HEK293T (cell line): ENCODE results near the gene KRT80.

ENCODE experiments used
- CTCF ChIA-PET: fragments of 350-600 bp; formaldehyde crosslinking; extraction: SDS; loops from one replicate; lab custom pipeline; 2021; ENCODE audit warnings: antibody characterized with exemption, inconsistent platforms; lab: Yijun Ruan, JAX
- POLR2A ChIA-PET: fragments of 350-600 bp; formaldehyde crosslinking; extraction: SDS; loops from one replicate; lab custom pipeline; 2020; ENCODE audit warnings: antibody characterized with exemption, inconsistent platforms; lab: Yijun Ruan, JAX
- DNase-seq: peaks from one replicate; pipeline ENCODE4 v3.0.0; 2012; ENCODE audit warnings: mixed read lengths; ENCODE audit errors: extremely low spot score
- ARNT ChIP-seq: fragments of 450-650 bp; IDR thresholded peaks from 2 replicates; pipeline ENCODE4 v1.6.1; 2017; ENCODE audit warnings: mild to moderate bottlenecking
- BHLHE40 ChIP-seq: fragments of 450-650 bp; IDR thresholded peaks from 2 replicates; pipeline ENCODE4 v1.6.1; 2016; ENCODE audit warnings: mild to moderate bottlenecking, moderate library complexity, borderline replicate concordance
- CTBP1 ChIP-seq: fragments of 450-650 bp; IDR thresholded peaks from 2 replicates; pipeline ENCODE4 v1.6.1; 2016; ENCODE audit warnings: borderline replicate concordance
- ELF4 ChIP-seq: fragments of 450-650 bp; IDR thresholded peaks from 2 replicates; pipeline ENCODE4 v1.6.1; 2017; ENCODE audit warnings: antibody characterized with exemption
- FOXA1 ChIP-seq: fragments of 450-650 bp; IDR thresholded peaks from 2 replicates; pipeline ENCODE4 v1.6.1; 2016; ENCODE audit warnings: mild to moderate bottlenecking
- FOXK2 ChIP-seq: fragments of 450-650 bp; IDR thresholded peaks from 2 replicates; pipeline ENCODE4 v1.6.1; 2016; ENCODE audit warnings: mild to moderate bottlenecking
- FOXM1 ChIP-seq: fragments of 450-650 bp; IDR thresholded peaks from 2 replicates; pipeline ENCODE4 v1.6.1; 2017; ENCODE audit warnings: mild to moderate bottlenecking, borderline replicate concordance
- HDGF ChIP-seq: fragments of 450-650 bp; IDR thresholded peaks from 2 replicates; pipeline ENCODE4 v1.6.1; 2017; ENCODE audit warnings: antibody characterized with exemption, borderline replicate concordance
- L3MBTL2 ChIP-seq: fragments of 450-650 bp; conservative IDR thresholded peaks from 2 replicates; pipeline ENCODE4 v1.6.1; 2016; ENCODE audit warnings: mild to moderate bottlenecking
- LEF1 ChIP-seq: fragments of 450-650 bp; IDR thresholded peaks from 2 replicates; pipeline ENCODE4 v1.6.1; 2017; ENCODE audit warnings: mild to moderate bottlenecking, borderline replicate concordance
- NFRKB ChIP-seq: fragments of 450-650 bp; IDR thresholded peaks from 2 replicates; pipeline ENCODE4 v1.6.1; 2016; ENCODE audit warnings: mild to moderate bottlenecking, moderate library complexity
- SP1 ChIP-seq: fragments of 450-650 bp; IDR thresholded peaks from 2 replicates; pipeline ENCODE4 v1.6.1; 2017
- SUZ12 ChIP-seq: fragments of 450-650 bp; IDR thresholded peaks from 2 replicates; pipeline ENCODE4 v1.6.1; 2016; ENCODE audit warnings: mild to moderate bottlenecking
- TARDBP ChIP-seq: fragments of 450-650 bp; IDR thresholded peaks from 2 replicates; pipeline ENCODE4 v1.6.1; 2016
- ZNF384 ChIP-seq: fragments of 450-650 bp; IDR thresholded peaks from 2 replicates; pipeline ENCODE4 v1.6.1; 2016
- TF ChIP-seq, protein P1 (sequence below): fragments of 450-650 bp; IDR thresholded peaks from 2 replicates; pipeline ENCODE4 v1.6.1; 2016

KRT80 gene

DNA sequence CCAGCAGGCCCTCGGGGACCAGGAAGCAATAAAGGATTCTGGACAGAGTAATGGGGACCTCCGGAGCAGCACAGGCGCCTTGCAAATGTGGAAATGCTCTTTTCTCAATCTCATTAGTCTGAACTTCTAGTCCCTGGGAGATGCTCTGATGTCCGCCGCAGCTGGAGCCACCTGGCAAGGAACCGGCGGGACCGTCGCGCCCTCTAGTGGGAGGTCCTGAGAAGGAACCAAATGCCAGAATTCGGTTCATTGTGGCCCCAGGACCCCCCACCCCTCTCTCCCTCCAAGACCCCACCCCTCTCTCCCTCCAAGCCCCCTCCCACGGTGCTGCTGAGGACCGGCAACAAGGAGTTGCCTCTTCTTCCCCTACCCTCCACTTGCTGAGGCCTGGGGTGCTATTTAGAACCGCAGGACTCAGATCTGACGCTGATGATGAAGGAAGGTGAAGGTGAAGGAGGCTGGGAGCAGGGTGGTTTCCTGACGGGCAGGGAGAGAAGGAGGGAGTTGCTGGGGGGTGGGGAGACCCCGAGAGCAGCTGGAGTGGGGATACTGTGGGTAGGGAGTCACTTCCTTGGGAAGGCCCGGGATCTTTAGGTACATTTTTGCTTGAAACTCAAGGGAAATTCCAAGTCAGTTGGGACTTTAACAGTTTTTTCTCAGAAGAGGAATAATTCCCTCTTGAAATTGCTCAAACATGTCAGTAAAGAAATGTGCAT, 69.8 kb downstream of the KRT80 start:
- TF ChIP-seq TARDBP = no peak
- no peak for TF ChIP-seq ARNT
- TF ChIP-seq HDGF = no peak
- TF ChIP-seq, protein P1, sequence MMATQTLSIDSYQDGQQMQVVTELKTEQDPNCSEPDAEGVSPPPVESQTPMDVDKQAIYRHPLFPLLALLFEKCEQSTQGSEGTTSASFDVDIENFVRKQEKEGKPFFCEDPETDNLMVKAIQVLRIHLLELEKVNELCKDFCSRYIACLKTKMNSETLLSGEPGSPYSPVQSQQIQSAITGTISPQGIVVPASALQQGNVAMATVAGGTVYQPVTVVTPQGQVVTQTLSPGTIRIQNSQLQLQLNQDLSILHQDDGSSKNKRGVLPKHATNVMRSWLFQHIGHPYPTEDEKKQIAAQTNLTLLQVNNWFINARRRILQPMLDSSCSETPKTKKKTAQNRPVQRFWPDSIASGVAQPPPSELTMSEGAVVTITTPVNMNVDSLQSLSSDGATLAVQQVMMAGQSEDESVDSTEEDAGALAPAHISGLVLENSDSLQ = no peak
- TF ChIP-seq LEF1 = no peak
- TF ChIP-seq FOXM1 = no peak
- no peak for TF ChIP-seq FOXA1
- no peak for TF ChIP-seq ZNF384
- no peak for TF ChIP-seq SP1
- no peak for TF ChIP-seq CTBP1
- TF ChIP-seq NFRKB = no peak
- TF ChIP-seq SUZ12 = no peak
- TF ChIP-seq FOXK2 = no peak
- TF ChIP-seq BHLHE40 = no peak
- no peak for TF ChIP-seq L3MBTL2
- no peak for TF ChIP-seq ELF4
- DNase-seq = peak; percentile 80
- ChIA-PET POLR2A (interaction anchor here (1.0 kb wide), 1 partner anchor 97 kb away, joined by 3 read pairs; no protein-coding TSS in a partner anchor), CTCF (interaction anchor here (0.7 to 3.1 kb wide), 6 partner anchors 11 to 157 kb away, joined by 3 to 15 read pairs (median 5); no protein-coding TSS in a partner anchor)

DNA sequence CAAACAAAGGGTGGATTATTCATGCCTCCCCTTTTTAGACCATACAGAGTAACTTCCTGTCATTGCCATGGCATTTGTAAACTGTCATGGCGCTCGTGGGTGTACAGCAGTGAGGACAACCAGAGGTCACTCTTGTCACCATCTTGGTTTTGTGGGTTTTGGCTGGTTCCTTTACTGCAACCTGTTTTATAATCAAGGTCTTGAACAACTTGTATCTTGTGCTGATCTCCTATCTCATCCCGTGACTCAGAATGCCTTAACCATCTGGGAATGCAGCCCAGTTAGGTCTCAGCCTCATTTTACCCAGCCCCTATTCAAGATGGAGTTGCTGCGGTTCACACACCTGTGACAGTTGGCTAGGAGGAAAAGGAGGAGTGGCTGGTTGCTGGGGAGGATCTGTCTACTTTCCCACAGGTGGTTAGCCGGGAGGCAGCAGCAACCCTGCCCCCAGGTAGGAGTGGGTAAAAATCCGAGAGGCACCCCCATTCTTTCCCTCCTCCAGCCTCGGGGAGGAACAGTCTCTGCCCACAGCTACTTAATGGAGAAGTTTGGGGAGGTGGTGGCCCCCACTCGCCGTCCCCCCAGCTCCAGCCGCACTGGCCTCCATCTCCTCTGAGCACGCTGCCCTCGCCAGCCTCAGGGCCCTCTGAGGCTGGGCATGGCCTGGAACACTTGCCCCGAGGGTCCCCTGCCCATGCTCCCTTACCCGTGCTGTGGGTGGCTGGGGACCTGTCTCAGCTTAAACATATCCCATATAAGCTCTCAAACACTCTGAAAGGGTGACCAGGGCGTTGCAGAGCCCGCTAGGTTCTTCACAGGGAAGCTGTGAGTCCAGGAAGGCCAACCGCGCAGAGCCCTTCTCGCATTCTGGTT, 70.6 kb downstream of the KRT80 start:
- DNase-seq = no peak
- ChIA-PET POLR2A (interaction anchor here (1.0 kb wide), 1 partner anchor 96 kb away, joined by 3 read pairs; no protein-coding TSS in a partner anchor), CTCF (interaction anchor here (0.7 to 1.8 kb wide), 6 partner anchors 11 to 158 kb away, joined by 3 to 9 read pairs (median 4); no protein-coding TSS in a partner anchor)
- TF ChIP-seq FOXK2 (no peak), L3MBTL2 (no peak), FOXM1 (no peak), SP1 (no peak), ARNT (no peak), FOXA1 (no peak), BHLHE40 (no peak), CTBP1 (no peak), HDGF (no peak), ELF4 (no peak), SUZ12 (no peak), LEF1 (no peak), TARDBP (no peak)
- TF ChIP-seq, protein P1 = no peak

DNA sequence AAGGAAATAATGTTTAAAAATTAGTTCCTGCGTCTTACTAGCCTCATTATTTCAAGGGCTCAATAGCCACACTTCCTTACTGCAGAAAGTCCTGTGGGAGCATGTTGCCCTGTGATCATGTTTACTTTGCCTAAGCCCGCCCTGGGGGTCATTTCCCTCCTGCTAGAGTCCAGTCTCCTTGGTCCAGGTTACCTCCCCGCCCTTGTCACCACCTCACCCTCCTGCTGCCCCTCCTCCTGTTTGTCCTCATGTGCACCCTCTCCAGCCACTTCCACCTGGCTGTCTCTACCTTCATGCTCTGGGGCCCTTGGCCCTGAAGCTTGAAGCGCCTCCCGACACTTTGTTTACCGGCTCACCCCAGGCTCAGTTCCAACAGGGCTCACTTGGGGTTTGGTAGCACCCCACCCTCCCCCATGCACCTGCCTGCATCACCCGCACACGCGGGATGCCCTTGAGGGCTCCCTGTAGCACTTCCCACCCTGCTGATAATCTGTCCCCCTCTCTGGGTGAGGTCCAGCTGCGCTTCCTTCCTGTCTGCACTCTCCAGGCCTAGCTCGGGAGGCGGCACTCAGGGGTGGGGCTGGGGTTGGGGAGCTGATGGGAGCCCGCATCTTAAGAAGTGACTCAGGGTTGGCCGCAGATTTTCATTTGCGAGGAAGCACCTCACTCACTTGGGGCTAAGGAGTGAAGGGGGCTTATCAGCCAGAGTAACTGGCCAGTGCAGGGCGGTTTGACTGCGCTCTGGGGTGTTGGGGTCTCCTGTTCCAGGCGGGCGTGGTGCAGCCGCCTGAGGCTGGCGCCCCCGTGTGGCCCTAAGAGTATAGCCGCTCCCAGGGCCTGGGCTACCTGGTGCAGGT, 72.2 kb downstream of the KRT80 start:
- TF ChIP-seq FOXK2 (no peak), SUZ12 (no peak), BHLHE40 (no peak), LEF1 (no peak), FOXA1 (no peak), ZNF384 (no peak), ELF4 (no peak), ARNT (no peak), SP1 (no peak), HDGF (no peak), TARDBP (no peak), FOXM1 (no peak), NFRKB (no peak)
- POLR2A ChIA-PET = no interaction called here
- peak; percentile 79 for DNase-seq

More for the DNA sequence above, 72.2 kb downstream of the KRT80 start:
- CTCF ChIA-PET = interaction anchor here (0.6 to 1.3 kb wide), 7 partner anchors 85 to 349 kb away, joined by 3 to 13 read pairs (median 3); no protein-coding TSS in a partner anchor
